Stimulated activated CD8-positive, alpha-beta memory T cell treated with anti-CD3 and anti-CD28 coated beads, Interleukin-2, amount 100 ng/mL, for 48 hours (primary cell): ENCODE results near the gene RASAL3.
"Not testable (repeated sequence)": the region's sequence is repeated elsewhere in the genome, so short reads cannot be mapped to it uniquely, and the experiment has no call there.

ENCODE experiments used
- DNase-seq, 2 donors: peaks; one replicate each; pipeline ENCODE4 v3.0.0-alpha.2; 2020; ENCODE audit warnings: low read depth in 2 of 2

RASAL3 gene

GRCh38 chr19:15473821-15474220, 9.5 kb upstream of the RASAL3 start:
- DNase-seq, result not testable (repeated sequence)

GRCh38 chr19:15471639-15472101, 7.3 kb upstream of the RASAL3 start:
- DNase-seq, result no peak

- DNase-seq, result no peak
These were observed 5.4 kb upstream of the RASAL3 start for GRCh38 chr19:15469513-15470297.

- no peak for DNase-seq
These were observed 4.5 kb upstream of the RASAL3 start for GRCh38 chr19:15468675-15469512.

- no peak for DNase-seq
These were observed 3.4 kb upstream of the RASAL3 start for GRCh38 chr19:15467734-15468214.

- peak in 1 of 2 donors; percentile 37 for DNase-seq
These were observed 2.7 kb upstream of the RASAL3 start for GRCh38 chr19:15466851-15467733.

DNA sequence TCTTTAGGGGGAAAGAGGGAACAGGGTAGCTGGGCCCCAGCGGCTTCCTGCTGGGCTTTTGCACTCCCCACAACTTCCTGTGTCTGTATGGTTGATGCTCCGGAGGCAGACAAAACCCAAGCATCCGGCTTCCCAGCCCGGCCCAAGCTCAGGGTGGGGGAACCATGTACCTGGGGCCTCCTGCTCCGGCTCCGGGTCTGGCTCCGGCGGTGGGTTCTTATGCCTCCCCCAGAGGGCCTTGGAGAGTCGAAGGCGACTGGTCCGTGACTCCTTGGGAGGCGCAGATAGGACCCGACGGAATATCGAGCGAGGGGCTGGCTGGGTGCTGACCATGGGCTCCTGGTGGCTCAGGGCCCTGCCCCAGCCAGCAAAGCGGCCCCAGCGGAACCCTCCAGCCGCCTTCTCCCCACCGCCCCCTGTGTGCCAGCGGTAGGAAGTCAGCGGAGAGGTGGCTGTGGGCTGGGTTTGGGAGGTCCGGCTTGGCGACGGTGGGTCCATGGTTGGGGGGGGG, 428 bp downstream of the RASAL3 start:
- DNase-seq, result peak; percentile 58 to 60

DNA sequence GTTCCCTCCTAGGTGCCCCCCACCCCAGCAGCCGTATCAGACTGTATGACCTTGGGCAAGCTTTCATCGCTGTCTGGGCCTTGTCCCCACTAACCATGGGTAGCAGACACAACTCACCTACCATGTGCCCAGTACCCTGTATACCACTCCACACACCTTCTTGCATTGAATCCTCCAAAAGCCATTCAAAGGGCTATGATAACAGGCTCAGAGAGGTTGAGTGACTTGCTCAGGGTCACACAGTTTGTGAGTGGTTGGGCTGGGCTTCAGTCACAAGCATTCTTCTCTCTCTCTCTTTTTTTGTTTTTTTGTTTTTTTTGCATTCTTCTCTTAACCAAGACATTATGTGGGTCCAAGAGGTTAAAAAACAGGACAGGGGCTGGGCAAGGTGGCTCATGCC, 2.6 kb downstream of the RASAL3 start:
- DNase-seq, result no peak

GRCh38 chr19:15457701-15458484, 6.5 kb downstream of the RASAL3 start:
- no peak for DNase-seq

DNA sequence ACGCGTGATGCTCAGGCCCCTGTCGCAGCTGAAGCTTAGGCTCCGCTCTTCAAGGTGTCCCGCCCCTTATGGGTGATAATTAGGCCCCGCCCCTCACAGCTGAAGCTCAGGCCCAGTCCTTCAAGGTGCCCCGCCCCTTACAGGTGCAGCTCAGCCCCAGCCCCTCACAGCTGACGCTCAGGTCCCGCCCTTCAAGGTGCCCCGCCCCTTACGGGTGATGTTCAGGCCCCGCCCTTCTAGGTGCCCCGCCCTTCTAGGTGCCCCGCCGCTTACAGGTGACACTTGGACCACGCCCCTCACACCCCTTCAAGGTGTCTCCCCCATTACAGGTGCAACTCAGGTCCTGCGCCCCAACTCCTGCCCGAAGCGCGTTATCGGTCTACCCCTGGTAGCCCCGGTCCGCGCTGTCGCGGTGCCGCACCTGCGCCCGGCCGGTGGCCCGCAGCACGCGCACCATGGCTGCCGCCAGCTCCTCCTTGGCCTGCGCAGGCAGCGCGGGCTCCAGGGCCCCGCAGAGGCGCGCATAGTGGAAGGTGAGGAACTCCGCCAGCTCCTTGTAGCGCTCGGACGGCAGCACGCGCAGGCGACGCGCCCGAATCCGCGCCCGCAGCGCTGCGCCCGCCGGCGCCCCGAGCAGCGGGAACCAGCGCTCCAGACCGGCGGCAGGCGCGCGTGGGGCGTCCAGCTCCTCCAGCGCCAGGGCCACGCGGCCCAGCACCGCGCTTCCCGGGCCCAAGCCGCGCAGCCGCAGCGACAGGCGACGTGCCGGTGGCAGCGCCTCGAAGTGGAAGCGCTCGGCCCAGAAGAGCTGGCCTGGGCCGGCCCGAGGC, 7.3 kb downstream of the RASAL3 start:
- no peak for DNase-seq

- DNase-seq, result no peak
These were observed 7.9 kb downstream of the RASAL3 start for GRCh38 chr19:15456441-15456840.

GRCh38 chr19:15455996-15456395, 8.3 kb downstream of the RASAL3 start:
- DNase-seq, result no peak

DNA sequence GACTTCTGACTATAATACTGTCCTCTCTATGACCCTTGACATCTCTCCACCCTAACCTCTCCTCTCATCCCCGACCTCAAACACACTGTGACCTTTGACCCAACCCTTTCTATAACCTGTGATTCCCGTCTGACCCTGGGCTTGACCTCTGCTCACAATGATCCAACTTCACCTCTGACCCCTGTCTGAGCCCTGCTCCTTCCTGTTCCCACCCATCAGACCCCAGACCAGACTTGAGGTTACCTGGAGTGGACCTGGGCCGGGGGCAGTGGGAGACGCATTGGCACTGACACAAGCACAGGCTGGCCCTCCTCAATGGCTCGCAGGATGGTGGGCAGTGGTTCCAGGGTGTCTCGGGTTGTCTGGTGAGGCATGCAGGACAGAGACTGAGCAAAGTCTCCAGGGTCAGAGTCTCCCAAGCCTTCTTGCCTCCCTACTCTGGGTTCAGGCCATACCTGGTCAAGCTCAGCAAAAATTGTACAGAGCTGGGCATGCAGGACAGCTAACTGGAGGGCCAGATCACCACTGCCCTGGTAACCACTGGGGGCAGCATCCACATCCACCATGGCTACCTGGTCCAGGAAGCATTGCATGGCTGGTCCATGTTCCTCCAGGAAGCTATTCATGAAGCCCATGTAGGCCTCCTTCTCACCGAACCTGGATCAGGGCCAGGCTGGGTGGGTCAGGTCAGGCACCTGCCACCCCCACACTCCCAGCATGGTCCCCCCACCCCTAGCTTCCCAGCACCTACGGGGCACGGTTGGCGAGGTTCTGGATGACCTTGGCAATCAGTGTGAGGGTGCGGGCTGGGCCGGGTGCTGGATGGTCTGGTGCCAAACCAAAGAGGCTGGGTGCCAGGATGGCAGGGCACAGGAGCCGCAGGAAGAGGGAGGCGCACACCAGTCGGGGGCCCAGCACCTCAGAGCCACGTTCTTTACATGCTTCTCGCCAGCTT, 10.2 kb downstream of the RASAL3 start:
- no peak for DNase-seq

- DNase-seq, result no peak
These were observed 11.2 kb downstream of the RASAL3 start for GRCh38 chr19:15453091-15453578.

DNA sequence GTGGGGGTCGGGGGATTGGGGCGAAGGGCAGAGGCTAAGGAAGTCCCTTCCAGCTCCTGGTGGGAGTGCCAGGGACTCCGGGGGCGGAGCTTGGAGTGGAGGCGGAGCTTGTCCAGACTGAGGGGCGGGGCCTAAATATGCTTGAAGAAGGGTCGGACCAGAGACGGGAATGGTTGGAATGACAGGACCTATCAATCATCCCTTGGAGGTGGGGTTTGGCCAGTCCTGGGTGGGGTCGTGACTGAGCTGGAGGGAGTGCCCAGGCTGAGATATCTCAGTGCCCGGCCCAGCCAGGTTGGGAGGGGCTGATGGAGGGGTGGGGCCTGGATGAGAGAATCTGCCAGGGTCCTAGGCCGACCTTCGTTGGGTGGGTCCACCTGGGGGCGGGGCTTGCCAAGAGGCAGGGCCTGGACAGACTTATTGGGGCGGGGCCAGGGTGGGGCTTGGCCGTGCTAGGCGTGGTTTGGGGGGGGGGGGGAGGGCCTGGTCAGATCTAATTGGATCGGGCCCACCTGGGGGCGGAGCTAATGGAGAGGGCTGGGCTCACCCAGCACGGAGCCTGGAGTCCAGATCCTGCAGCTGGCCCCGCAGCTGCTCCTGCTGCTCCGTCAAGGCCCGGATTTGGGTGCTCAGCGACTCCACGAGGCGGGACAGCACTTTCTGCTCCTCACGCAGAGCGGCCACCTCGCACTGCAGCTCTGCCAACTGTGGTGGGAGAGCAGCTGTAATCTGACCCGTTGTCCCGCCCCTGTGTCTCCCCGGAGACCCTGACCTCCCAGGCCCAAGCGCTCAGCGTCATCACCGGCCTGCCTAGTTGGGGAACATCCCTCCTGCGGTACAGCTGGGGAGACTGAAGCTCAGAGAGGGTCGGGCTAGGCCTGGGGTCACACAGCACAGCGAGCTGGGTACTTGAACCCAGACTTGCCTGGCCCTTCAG, 12.0 kb downstream of the RASAL3 start:
- DNase-seq, result no peak

- no peak for DNase-seq
These were observed 13.8 kb downstream of the RASAL3 start for GRCh38 chr19:15450528-15450890.
